GM19239 (cell line): ENCODE data around the gene METTL16.

Source experiments
- DNase-seq: peaks from one replicate; pipeline ENCODE4 v3.0.0; 2011; ENCODE audit warnings: low spot score; ENCODE audit not compliant: insufficient read length
- FAIRE-seq: peaks from 2 replicates; lab custom pipeline; 2011; peaks lifted over from hg19 to GRCh38; lab: Jason Lieb, UNC

Gene METTL16

DNA sequence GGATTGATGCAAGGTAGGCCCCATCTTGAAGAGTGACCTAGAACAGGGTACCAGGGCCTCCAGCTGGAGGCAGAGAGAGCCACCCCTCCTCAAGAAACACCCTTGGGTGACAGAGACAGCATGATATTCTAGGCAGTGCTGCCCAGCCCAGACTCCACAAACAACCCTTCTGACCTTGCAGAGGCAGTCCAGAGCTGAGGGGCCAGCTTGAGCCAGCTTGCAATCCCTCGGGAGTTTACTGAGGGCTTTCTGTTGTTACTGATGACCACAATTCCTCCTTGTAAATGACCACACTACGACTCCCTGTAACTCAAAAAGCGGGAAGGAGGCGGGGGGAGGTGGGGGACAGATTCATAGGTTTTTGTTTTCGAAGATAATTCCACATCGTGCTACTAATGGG lies 92.2 kb downstream of the METTL16 start:
- FAIRE-seq (no peak), DNase-seq (no peak)

DNA sequence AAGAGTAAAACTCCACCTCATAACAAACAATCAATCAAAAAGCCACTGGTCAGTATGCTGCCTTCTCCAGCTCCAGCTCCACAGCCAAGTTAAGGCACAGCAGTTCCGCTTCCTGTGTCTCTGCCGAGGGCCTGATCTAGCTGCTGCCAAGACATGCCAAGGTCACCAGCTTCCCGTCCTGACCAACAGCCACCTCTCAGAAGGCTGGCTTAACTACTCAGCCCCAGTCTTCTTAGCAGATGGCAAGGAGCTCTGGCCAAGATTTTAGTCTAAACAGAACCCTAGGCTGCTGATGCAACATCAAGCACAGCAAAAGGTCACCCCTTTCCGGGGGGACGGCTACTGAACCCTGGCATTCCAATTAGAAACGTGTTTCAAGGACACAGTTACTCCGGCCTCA lies 93.1 kb downstream of the METTL16 start:
- DNase-seq (no peak), FAIRE-seq (no peak)

DNA sequence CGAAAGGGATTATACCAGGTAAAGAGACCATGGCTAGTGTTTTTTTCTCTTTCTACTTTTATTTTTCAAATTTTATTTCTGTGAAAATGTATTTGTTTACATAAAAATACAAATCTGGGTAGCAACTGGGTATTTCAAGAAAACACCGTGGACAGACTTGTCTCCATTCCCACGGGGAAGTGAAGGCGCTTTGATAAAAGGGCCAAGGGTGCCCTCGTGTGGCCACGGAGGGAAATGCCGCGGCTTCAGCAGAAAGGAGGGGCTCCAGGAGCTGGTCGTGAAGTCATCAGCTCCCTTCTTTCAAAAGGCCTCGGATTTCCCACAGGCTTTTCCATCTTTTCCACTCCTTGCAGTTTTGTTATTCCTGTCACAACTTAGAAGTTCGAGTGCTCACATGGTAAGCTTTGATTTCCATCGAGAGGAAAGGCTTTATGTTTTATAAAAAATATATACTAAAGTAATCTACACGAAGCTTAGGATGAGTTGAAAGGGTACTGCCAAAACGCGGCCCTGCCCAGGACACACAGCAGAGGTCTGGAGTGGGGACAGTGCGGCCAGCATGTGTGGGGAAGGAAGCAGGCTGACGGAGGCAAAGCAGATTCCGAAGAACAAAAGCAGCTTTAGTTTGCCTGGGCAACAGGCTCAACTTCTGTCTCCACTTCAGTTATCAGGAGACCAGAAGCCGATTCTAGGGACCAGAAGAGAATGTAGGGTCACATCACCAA lies 95.5 kb downstream of the METTL16 start:
- DNase-seq (peak; percentile 85), FAIRE-seq (peak; percentile 83)

DNA sequence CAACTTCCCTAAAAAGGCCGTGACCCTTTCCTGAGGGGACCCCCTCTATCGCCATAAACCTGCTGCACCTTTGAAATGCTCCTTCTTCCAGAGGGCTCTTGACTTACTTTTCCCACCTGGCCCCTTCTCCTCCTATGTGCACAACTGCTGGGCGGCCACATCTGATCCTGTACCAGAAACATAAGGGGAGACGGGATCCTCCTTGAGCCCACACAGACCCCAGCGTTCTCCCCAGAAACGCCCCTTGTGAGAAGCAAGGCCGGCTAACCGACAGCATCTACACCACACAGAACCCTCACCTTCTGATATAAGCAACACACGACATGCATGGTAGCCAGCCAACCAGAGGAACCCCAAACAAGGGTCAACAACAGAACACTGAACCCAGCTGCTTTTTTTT lies 96.6 kb downstream of the METTL16 start:
- DNase-seq (no peak), FAIRE-seq (no peak)

DNA sequence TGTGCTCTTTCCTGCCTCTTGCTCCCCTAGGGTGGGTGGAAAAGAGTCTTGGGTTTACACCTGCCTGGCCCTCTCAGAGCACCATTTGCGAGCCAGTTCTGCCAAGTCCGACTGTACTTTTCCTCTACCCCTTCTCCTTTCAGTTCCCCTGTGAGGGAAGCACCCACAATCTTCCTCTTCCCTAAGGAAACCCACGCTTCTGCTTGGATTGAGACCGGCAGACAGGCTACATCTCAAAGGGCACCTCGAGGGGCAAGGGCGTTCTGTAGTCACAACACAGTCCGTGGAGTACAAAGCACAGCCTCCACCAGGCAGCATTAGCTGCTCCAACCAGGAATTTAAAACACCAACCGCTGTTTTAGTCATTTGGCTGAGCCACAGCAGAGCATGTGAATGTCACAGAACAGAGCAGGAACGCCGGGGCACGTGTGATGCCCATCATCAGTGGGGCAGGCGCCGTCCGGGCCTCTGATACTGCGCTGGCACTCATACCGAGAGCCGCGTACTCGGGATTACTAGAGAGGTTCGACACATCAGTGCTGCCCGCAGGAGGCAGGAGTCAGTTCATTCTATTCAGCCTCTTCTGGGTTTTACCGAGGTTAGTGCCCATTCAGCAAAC lies 97.1 kb downstream of the METTL16 start:
- FAIRE-seq (no peak), DNase-seq (no peak)

DNA sequence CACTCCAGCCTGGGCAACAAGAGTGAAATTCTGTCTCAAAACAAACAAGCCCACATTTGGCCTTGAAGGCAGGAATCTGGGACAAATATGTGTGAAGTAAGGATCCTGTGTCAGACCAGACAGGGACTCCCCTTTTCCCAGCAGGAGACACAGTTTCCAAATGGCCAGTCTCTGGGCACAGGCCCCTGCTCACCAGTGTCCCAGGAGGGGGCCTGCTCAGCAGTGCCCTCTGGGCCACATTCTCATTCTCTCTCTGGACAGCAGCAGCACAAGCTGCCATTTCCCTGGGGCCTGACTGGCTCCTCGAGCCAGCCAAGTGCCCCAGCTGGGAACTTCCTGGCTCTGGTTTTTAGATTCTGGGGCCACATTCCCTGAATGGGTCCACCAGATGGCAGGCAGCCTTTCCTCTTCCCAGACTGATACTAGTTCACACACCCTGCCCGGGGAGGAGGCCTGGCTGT lies 99.1 kb downstream of the METTL16 start:
- DNase-seq, result no peak
- FAIRE-seq, result no peak

DNA sequence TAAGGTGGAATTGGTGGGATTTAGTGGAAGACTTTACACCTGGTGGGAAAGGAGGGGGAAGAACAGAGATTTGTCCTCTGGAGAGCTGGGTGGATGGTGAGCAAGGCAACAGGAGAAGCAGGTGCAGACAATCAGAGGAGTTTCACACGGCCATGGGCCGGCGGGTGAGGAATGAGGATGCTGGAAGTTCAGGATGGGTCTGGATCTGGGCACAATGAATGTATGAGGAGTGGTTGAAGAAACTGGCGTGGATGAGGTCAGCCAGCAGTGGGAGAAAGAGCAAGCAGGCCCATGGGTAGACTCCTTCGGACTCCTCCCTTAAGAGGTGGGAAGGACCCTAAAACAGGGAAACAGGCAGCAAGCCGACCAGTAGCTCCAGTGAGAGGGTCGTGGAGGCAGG lies 100.7 kb downstream of the METTL16 start:
- DNase-seq (no peak), FAIRE-seq (no peak)

DNA sequence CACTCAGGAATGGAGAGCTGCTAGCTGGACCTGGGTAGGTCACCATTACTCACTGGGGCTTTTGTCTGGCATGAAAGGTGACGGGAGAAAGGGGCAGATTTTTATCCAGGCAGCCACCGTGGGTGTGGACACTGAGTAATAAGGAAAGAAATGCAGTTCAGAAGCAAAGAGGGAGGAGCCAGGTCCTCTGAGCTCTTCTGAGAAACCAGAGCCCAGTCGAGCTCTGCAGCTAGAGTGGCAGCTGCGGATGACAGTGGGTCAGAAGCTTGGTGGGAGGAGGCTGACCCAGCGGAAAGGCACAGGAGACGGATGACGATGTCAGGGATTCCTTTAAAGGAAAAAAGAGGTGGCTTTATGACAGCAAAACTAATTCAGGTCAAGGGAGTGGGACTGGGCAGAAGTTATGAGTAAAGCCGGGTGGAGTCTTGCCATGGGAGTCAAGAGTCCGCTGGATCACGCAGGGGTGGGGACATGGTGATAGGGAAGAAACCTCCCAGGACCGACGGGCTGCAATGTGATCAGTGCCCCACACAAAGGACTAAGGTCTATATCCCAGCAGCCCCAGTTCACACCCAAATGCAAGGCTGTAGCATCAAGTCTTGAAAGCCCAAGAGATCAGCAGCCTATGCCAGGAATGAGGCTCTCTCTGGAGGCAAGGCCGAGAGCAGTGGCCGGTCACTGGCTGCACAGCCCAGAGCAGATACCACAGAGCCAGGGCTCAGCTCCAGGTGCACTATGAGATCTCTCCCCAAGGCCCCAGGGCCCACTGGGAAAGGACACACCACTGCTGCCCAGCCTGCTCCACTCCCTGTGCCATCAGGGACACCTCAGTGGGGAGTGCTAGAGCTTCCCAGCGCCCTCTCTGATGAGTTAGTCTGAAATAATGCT lies 104.5 kb downstream of the METTL16 start:
- FAIRE-seq (no peak), DNase-seq (no peak)

DNA sequence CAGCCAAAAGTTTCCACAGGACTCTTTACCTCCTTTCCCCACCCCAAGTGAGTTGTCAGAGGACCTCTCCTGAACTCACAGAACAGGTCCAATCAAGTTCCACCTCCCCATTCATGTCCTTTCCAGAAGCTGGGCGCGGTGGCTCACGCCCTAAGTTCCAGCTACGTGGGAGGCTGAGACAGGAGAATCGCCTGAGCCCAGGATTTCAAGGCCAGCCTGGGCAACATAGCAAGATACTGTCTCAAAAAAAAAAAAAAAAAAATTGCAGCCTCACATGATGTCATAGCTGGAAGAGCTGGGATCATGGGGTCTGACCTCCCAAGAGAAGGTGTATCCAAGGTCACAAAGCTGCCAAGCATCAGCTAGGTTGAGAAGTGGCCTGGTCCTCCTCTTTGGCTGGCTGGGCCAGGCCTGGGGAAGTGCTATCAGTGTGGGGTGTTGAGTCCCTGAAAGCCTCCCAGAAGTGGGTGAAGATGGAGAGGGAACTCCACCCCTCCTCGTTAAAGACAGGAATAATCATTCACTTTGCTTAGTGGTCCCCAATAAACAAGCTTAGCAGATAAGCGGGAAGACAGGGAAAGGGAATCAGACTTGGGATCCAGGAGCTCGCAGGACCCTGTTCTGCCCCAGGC lies 105.3 kb downstream of the METTL16 start:
- no peak for FAIRE-seq
- DNase-seq, result no peak

DNA sequence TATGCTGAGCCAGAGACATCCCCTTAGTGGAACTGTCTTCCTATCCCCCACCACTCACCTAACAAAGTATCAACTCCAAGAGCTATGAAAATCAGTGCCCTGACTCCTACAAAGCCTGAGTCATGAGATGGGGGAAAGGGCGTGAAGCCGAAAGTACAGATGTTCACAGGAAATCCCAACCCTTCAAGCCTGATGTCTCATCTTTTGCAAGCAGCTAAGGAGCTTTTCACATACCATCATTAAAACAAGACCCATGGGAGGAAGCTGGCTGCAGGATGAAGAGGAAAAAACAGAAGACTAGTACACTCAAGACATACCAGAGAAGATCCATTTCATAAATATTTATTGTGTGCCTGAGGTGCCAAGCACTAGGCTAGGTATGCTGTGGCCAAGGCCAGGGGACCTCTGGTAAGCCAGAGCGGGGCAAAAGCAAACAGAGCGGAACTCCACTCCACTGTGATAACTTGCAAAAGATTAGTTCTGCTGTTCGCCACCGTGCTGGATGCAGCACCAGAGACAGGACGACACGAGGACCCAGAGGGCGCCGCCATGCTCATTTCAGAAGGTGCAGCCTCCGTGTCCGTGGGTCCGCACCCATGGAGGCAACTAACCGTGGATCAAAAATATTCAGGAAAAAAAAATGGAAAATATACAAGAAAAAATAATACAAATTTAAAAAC lies 106.3 kb downstream of the METTL16 start:
- FAIRE-seq (no peak), DNase-seq (no peak)

DNA sequence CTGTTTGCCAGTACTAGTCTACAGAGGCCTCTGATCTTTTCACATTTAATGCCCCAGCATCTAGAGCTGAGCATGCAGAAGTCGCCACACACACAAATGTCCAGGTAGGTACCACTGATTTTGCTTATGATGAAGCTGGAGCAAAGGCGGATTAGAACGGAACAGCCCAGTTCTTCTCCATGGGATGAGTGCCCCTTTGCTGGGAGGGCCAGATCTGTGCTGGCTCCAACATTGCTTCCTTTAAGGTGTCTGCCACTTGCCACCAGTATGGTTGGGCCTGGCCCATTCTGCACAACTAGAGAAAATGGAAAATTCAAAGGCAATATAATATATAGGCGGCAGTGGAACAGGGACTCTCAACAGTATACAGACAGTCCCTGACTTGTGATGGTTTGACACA lies 108.6 kb downstream of the METTL16 start:
- no peak for FAIRE-seq

DNA sequence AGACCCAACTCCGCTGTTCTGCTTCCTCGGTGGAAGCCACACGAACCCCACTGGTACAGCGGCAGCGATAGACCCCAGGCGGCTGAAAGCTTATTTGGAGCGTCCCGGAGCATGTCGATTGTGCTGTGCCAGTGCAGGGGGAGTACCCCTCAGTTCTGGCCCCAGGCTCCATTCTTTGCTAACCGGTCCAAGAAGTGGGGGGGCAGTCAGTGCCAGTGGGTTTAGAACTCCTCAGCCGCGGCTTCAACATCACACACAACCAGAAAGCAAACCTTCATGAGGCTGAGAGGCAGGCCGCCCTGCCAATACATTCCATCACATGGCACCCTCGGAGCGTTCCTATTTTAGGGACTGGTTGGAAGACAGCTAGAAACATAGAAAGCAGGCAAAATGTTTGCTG lies 109.1 kb downstream of the METTL16 start:
- DNase-seq, result no peak
- peak; percentile 53 for FAIRE-seq

More for the DNA sequence above, 108.6 kb downstream of the METTL16 start:
- no peak for DNase-seq

DNA sequence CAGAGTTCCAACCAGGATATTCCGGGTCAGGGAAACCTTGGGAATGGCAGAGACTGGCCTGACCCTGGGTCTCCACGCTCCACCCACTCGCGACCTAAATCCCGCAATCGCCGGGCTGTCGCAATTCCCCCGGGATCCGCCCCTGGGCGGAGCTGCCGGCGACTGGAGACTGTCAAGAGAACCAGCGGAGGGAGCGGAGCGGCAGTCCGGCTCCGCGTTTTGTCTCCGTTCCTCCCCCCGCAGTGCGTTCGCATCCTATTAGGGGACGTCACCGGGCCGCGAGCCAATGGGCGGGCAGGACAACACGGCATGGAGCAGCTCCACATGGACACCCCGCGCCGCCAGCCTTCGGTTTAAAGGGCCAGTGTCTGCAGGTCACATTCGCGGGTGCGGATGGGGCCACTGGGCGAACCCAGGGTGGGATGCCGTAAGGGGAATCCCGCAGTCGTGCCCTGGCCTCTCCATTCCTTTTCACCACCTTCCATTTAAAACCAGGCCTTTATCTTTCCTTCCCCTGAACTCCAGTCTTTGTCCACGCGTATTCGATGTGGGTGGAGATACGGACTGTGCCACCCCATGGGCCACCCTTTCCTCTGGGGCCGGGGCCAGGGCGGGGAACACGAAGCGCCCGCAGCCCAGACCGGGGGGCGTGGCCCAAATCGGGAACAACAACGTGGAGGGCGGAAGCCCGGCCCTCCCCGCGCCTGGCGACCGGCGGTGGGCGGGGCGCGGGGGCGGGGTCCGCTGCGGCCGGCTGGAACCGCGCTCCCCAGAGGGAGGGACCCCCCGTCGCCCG lies 110.1 kb downstream of the METTL16 start:
- DNase-seq, result peak; percentile 95
- FAIRE-seq, result peak; percentile 99

DNA sequence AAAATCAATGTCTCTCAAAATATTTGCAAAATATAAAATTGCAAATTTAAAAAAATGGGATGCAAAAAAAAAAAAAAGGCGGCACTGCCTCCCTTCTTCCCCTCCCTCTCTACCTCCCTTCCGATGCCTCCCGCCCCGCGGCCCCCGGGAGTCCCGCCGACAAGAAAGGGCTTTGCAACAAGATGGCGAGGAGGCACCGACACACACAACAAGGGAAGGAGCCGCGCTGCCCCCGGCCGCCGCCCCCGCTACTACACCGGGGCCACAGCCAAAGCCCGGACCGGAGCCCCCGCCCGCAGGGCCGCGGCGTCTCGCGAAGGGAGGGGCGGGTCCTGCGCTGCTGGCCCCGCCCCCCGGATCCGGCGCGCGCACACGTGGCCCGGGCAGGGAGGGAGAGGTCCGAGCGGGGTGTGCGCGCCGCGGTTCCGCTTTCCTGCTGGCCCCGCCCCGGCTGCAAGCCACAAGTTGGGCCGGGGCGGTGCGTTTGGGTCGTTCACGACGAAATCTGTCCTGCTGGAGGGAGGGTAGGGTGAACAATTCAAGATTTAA lies 110.7 kb downstream of the METTL16 start, which contains the start of gene MNT:
Gene MNT (minus strand): TSS at position 184 of the 549 bp plus-strand sequence. CDS start 348 bp downstream, outside the sequence.
- peak; percentile 81 for DNase-seq
- no peak for FAIRE-seq

DNA sequence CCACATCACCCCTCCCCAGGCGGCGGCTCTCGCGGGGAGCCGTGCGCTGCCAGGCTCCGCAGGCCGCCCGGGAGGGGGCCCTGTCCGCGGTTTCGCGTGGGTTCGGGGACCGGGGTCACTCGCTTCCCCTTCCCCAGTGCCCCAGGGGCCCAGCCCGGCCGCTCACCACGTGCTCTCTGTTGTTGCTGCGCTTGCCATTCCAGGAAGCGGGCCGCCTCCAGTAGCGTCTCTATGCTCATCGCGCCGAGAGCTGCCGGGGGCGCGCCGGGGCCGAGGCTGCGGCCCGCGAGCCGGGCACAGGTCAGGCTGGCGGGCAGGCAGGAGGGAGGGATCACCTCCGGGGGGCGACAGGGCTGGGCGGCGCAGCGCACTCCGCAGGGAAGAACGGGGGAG lies 111.2 kb downstream of the METTL16 start:
- DNase-seq (no peak), FAIRE-seq (peak; percentile 28)

DNA sequence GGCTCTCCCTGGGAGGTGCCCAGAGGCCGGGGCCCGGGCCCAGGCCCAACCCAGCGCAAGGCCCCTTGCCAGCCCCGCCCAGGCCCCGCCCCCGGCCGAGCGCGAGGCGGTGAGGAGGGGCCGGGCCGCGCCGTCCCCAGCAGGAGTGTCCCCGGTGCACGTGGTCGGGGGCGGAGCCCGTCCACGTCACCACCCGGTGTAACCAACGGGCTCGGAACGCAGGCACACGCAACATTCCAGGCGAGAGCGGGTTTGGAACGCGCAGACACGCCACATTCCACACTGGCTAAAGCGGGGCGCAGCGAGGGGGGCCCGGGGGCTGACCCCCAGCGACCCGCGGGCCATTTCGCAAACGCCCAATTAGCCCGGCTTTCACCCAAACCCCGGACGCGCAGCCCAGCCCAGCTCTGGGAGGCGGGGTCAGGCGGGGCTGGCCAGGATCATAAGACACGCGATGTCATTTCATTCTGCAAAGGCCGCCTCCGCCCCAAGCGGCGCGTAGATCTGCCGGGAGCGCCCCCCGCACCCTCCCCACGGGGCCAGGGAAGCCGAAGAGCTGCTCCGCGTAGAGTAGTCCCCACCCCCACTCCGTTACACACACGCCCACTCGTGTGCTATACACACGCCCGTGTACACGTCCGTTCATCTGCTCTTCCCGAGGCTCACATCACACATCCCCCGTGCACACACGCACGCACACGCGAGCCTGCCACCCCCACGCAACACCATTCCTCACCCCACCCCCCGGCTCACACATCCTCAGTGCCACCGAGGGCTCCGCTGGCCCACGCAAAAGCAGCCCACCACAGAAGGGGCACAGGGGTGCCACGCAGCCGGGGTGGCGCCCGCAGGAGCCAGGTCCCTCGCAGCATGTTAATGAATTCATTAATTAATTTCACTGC lies 111.9 kb downstream of the METTL16 start:
- FAIRE-seq, result peak; percentile 96
- peak; percentile 84 for DNase-seq

DNA sequence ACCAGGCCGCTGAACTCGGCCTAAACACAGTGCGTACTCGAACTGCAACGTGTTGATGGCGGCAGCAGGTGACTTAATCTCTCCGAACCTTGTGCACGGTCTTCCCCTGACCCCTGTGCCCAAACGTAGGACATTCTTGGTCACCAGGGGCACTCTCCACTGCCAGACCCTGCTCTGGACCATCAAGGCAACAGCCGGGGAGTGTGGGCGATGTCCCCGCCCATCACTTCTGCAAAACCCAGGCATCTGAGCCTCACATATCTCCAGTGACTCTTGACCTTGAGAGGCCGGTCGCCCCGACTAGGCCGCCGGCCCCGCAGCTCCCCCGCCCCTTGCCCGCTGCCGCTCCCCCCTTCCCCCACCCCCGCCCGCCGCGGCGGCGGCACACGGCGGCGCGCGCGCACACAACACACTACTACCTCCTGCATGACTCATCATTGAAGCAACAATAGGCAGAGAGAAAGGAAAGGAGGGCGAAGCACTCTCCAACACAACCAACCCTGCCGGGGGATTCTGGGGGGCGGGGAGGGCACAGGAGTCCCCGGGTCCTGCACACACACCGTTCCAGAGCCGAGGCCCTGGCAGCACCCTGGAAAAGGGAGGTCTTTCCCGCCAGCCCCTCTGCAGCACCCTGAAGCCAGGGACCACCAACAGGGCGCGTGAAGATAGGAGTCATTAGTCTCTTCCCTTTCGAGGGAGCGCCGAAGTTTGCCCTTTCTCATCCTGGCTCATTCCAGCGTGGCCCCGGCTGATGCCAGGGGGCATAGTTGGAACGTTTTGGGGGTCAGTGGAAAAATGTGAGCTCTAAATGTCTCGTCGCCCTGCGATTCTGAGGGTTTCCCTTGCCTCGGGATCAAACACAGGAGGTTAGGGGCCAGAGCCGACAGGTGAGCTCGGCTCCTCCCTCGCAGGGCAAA lies 112.8 kb downstream of the METTL16 start:
- FAIRE-seq (no peak), DNase-seq (no peak)
